Duodenal mucosa (tissue), 2 donors: Measurements from ENCODE around the gene UNC5A.

ENCODE experiments used
- H3K27ac ChIP-seq: one replicate; pipeline ENCODE4 v1.7.0; 2013; ENCODE audit warnings: low read depth, low read length
- H3K27me3 ChIP-seq, 2 donors: one replicate each; pipeline ENCODE4 v1.7.0; 2013; ENCODE audit warnings: low read length in 2 of 2, control low read depth in 1 of 2; ENCODE audit not compliant: insufficient read depth in 2 of 2, control insufficient read depth in 1 of 2
- H3K36me3 ChIP-seq, 2 donors: one replicate each; pipeline ENCODE4 v1.7.0; 2013; ENCODE audit warnings: low read length in 2 of 2, control low read depth in 1 of 2; ENCODE audit not compliant: insufficient read depth in 2 of 2, control insufficient read depth in 1 of 2
- H3K4me1 ChIP-seq, 2 donors: one replicate each; pipeline ENCODE4 v1.7.0; 2013; ENCODE audit warnings: low read length in 2 of 2, control low read depth in 1 of 2; ENCODE audit not compliant: insufficient read depth in 2 of 2, control insufficient read depth in 1 of 2
- H3K4me3 ChIP-seq, 2 donors: one replicate each; pipeline ENCODE4 v1.7.0; 2013; ENCODE audit warnings: low read length in 2 of 2, low read depth in 1 of 2
- H3K9ac ChIP-seq, 2 donors: one replicate each; pipeline ENCODE4 v1.7.0; 2013; ENCODE audit warnings: low read length in 2 of 2, low read depth in 1 of 2
- H3K9me3 ChIP-seq, 2 donors: one replicate each; pipeline ENCODE4 v1.7.0; 2013; ENCODE audit warnings: low read length in 2 of 2, control low read depth in 1 of 2; ENCODE audit not compliant: control insufficient read depth in 1 of 2

Gene UNC5A

GRCh38 chr5:176844706-176845391, 34.5 kb downstream of the UNC5A start:
- Histone ChIP-seq H3K9me3 (no peaks in the 10 kb centered on the region), H3K27me3 (peaks cover 13 to 23% of the 10 kb centered on the region in 2 donors), H3K4me3 (no peak overlapping the region), H3K36me3 (no peaks in the 10 kb centered on the region), H3K27ac (no peak overlapping the region), H3K9ac (no peak overlapping the region), H3K4me1 (no peaks in the 10 kb centered on the region)

DNA sequence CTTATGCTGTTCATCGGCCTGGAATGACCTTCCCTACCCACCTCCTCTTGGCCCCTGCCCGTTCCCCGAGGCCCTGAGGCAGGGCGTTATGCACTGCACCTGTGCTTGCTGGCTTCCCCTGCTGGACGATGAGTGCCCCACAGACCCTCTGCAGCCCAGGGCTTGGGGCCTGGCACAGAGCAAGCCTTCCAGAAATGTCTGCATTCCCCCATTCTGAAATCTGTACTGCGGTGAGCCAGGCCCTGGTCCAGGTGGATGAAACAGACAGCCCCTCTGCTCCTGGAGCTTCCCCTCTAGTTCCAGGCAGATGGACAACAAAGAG, 35.0 kb downstream of the UNC5A start:
- Histone ChIP-seq H3K27ac (no peak overlapping the region), H3K9ac (no peak overlapping the region), H3K27me3 (peaks cover 13 to 23% of the 10 kb centered on the region in 2 donors), H3K4me1 (no peaks in the 10 kb centered on the region), H3K4me3 (no peak overlapping the region), H3K36me3 (no peaks in the 10 kb centered on the region), H3K9me3 (no peaks in the 10 kb centered on the region)

DNA sequence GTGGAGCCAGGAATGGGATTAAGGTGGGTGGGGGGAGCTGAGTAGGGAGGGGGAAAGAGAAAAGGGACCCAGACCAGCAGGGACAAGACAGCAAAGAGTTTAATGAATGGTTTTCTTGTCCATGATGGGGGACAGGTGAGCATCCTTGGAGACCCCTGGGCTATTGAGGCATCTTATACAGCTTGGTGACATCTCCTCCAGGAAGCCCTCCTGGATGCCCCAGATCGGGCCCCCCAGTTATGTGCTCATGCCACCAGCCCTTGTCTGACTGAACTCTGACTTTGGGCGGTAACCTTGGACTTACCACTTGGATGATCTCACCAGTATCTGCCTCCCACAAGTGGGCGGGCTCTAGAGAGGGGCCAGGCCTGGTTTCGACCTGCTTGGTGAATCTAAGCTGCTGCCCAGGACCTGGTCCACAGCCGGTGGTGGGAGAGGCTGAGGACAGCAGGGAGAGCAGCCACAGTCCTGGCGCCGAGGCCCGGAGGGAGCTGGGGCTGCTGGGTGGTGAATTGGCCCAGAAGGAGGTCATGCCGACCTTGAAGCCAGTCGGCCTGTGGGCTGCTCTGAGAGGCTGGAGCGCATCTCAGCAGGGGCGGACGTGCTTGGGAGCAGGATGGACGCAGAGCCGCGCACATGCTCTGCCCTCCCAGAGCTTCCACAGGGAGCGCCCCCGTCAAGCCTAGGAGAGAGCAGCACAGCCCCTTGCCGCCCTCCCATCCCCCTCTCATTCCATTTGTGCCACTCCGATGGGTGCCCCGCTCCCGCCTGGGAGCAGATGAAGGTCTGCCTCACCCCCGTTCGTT, 36.2 kb downstream of the UNC5A start:
- H3K4me3 ChIP-seq = no peak overlapping the region
- H3K27me3 ChIP-seq = peaks cover 13 to 17% of the 10 kb centered on the region in 2 donors
- no peak overlapping the region for H3K9ac ChIP-seq
- H3K27ac ChIP-seq = no peak overlapping the region
- H3K4me1 ChIP-seq = no peaks in the 10 kb centered on the region
- H3K36me3 ChIP-seq = no peaks in the 10 kb centered on the region
- no peaks in the 10 kb centered on the region for H3K9me3 ChIP-seq

DNA sequence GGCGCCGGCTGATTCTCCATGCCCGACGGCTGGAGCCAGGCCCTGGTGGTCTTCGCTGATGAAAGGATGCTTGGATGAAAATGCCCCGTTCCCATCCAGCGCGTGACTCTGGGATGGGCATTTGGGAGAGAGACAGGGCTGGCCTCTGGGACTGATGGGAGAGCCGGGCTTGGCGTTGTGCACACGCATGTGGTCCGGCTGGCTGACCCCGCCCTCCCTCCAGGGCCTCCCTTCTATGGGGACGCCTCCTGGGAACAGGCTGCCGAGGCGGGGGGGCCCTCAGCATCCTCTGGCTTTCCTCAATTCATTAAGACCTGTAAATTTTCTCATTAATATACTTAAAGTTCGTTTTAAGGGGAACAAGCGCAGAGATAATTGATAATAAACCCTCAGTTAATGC, 36.8 kb downstream of the UNC5A start:
- Histone ChIP-seq H3K36me3 (no peaks in the 10 kb centered on the region), H3K27ac (no peak overlapping the region), H3K4me3 (no peak overlapping the region), H3K4me1 (no peaks in the 10 kb centered on the region), H3K27me3 (peaks cover 13 to 17% of the 10 kb centered on the region in 2 donors), H3K9me3 (no peaks in the 10 kb centered on the region), H3K9ac (no peak overlapping the region)

- Histone ChIP-seq H3K27me3 (peaks cover 13 to 17% of the 10 kb centered on the region in 2 donors), H3K4me3 (no peak overlapping the region), H3K9me3 (no peaks in the 10 kb centered on the region), H3K4me1 (no peaks in the 10 kb centered on the region), H3K27ac (no peak overlapping the region), H3K36me3 (no peaks in the 10 kb centered on the region), H3K9ac (no peak overlapping the region)
These were observed 37.4 kb downstream of the UNC5A start for GRCh38 chr5:176847726-176848290.

- Histone ChIP-seq H3K9me3 (no peaks in the 10 kb centered on the region), H3K9ac (no peak overlapping the region), H3K4me3 (no peak overlapping the region), H3K36me3 (no peaks in the 10 kb centered on the region), H3K4me1 (no peaks in the 10 kb centered on the region), H3K27me3 (peaks cover 13 to 17% of the 10 kb centered on the region in 2 donors), H3K27ac (no peak overlapping the region)
These were observed 38.3 kb downstream of the UNC5A start for GRCh38 chr5:176848651-176849050.

GRCh38 chr5:176849611-176850227, 39.4 kb downstream of the UNC5A start:
- H3K36me3 ChIP-seq = no peaks in the 10 kb centered on the region
- no peak overlapping the region for H3K4me3 ChIP-seq
- no peaks in the 10 kb centered on the region for H3K4me1 ChIP-seq
- H3K27me3 ChIP-seq = peaks cover 13 to 17% of the 10 kb centered on the region in 2 donors
- H3K9ac ChIP-seq = no peak overlapping the region
- H3K27ac ChIP-seq = no peak overlapping the region
- H3K9me3 ChIP-seq = no peaks in the 10 kb centered on the region

- H3K4me1 ChIP-seq = no peaks in the 10 kb centered on the region
- H3K4me3 ChIP-seq = no peak overlapping the region
- H3K9me3 ChIP-seq = no peaks in the 10 kb centered on the region
- no peak overlapping the region for H3K27ac ChIP-seq
- H3K36me3 ChIP-seq = no peaks in the 10 kb centered on the region
- peaks cover 10 to 13% of the 10 kb centered on the region in 2 donors for H3K27me3 ChIP-seq
- no peak overlapping the region for H3K9ac ChIP-seq
These were observed 40.2 kb downstream of the UNC5A start for GRCh38 chr5:176850371-176851245.

GRCh38 chr5:176851380-176851779, 41.0 kb downstream of the UNC5A start:
- H3K4me3 ChIP-seq = no peak overlapping the region

More at GRCh38 chr5:176851380-176851779, 41.0 kb downstream of the UNC5A start:
- Histone ChIP-seq H3K9ac (no peak overlapping the region), H3K9me3 (no peaks in the 10 kb centered on the region), H3K27ac (no peak overlapping the region), H3K36me3 (no peaks in the 10 kb centered on the region), H3K4me1 (no peaks in the 10 kb centered on the region), H3K27me3 (peaks cover 5 to 11% of the 10 kb centered on the region in 2 donors)
